ENCODE data around the gene C1QTNF6.

DNA sequence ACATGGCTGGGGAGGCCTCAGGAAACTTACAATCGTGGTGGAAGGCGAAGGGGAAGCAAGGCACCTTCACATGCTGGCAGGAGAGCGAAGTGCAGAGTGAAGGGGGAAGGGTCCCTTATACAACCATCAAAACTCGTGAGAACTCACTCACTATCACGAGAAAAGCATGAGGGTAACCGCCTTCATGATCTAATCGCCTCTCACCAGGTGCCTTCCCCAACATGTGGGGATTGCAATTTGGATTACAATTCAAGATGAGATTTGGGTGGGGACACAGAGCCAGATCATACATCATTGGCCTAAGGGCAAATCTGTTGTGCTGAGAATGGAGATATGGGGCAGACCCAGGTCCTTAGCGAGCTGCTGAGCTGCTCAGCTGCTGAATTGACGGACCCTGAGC is 13.1 kb downstream of the C1QTNF6 start:
- TF ChIP-seq, protein P1, sequence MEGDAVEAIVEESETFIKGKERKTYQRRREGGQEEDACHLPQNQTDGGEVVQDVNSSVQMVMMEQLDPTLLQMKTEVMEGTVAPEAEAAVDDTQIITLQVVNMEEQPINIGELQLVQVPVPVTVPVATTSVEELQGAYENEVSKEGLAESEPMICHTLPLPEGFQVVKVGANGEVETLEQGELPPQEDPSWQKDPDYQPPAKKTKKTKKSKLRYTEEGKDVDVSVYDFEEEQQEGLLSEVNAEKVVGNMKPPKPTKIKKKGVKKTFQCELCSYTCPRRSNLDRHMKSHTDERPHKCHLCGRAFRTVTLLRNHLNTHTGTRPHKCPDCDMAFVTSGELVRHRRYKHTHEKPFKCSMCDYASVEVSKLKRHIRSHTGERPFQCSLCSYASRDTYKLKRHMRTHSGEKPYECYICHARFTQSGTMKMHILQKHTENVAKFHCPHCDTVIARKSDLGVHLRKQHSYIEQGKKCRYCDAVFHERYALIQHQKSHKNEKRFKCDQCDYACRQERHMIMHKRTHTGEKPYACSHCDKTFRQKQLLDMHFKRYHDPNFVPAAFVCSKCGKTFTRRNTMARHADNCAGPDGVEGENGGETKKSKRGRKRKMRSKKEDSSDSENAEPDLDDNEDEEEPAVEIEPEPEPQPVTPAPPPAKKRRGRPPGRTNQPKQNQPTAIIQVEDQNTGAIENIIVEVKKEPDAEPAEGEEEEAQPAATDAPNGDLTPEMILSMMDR (conservative IDR thresholded peaks at IDR 0.05 in 1 of 2, IDR thresholded peaks at IDR 0.05 in 1 of 2; ENCODE audit: low read depth in 1 of 2, low read length in 2 of 2): no peak
- TF ChIP-seq EZH2 (IDR thresholded peaks at IDR 0.05; ENCODE audit: low read length, missing control alignments): no peak

All from fibroblast of lung (primary cell).